D721Med (cell line): ENCODE results near the gene MAPT.

Source experiments
- DNase-seq: peaks from one replicate; pipeline ENCODE4 v3.0.0; 2011; ENCODE audit warnings: low spot score; ENCODE audit not compliant: insufficient read length
- FAIRE-seq: peaks from 2 replicates; lab custom pipeline; 2011; peaks lifted over from hg19 to GRCh38; lab: Jason Lieb, UNC
- TF ChIP-seq, protein P1 (sequence below): IDR thresholded peaks from 2 replicates; pipeline ENCODE4 v1.5.1; 2012; ENCODE audit warnings: mild to moderate bottlenecking, control low read depth; ENCODE audit not compliant: insufficient read depth; ENCODE audit errors: missing control alignments

MAPT gene

DNA sequence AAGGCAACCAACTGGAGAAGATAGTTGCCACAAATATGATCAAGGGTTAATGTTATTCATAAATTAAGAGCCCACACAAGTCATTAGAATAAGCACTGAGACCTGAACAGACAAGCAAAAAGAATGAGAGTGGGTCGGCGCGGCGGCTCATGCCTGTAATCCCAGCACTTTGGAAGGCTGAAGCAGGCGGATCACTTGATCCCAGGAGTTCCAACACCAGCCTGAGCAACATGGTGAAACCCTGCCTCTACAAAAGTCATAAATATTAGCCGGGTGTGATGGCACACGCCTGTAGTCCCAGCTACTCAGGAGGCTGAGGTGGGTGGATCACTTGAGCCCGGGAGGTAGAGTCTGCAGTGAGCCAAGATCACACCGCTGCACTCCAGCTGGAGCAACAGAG, 64.0 kb downstream of the MAPT start:
- DNase-seq: no peak
- TF ChIP-seq, protein P1, sequence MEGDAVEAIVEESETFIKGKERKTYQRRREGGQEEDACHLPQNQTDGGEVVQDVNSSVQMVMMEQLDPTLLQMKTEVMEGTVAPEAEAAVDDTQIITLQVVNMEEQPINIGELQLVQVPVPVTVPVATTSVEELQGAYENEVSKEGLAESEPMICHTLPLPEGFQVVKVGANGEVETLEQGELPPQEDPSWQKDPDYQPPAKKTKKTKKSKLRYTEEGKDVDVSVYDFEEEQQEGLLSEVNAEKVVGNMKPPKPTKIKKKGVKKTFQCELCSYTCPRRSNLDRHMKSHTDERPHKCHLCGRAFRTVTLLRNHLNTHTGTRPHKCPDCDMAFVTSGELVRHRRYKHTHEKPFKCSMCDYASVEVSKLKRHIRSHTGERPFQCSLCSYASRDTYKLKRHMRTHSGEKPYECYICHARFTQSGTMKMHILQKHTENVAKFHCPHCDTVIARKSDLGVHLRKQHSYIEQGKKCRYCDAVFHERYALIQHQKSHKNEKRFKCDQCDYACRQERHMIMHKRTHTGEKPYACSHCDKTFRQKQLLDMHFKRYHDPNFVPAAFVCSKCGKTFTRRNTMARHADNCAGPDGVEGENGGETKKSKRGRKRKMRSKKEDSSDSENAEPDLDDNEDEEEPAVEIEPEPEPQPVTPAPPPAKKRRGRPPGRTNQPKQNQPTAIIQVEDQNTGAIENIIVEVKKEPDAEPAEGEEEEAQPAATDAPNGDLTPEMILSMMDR: no peak
- no peak for FAIRE-seq

DNA sequence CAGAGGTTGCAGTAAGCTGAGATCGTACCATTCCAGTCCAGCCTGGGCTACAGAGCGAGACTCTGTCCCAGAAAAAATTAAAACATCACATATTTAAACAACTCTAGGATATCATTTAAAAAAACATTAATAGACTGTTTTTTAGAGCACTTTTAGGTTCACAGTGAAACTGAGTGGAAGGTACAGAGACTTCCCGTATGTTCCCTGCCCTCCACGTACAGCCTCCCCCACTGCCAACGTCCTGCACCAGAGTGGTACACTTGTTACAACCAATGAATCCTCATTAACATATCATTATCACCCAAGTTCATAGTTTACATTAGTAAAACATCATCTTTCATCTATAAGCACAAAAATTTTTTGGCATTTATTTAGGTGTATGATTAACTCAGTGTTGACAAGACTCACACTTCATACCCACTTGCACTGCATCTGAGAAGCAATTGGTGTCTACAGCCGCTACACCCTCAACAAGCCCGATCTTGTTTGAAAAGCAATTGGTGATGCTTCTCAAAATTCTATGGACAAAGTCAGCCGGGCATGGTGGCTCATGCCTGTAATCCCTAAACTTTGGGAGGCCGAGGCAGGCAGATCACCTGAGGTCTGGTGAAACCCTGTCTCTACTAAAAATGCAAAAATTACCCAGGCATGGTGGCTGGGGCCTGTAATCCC, 64.8 kb downstream of the MAPT start:
- FAIRE-seq (no peak), DNase-seq (no peak)
- TF ChIP-seq, protein P1: no peak

DNA sequence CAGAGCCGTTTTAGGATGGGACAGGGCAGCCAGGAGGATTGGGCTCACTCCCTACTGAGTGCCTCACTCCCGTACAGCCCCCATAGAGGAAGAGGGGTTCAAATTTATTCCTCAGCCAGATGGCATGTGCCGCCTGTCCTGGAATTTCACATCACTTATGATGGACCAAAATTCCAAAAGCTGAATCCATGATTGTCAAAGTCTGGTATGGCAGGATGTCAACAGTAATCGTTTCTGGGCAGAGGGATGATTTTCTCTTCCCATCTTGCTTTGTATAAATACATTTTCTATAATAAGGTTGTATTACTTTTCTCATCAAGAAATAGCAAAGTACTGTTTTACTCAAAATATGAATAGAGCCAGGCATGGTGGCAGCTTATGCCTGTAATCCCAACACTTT, 66.0 kb downstream of the MAPT start:
- TF ChIP-seq, protein P1: no peak
- FAIRE-seq (no peak), DNase-seq (no peak)

DNA sequence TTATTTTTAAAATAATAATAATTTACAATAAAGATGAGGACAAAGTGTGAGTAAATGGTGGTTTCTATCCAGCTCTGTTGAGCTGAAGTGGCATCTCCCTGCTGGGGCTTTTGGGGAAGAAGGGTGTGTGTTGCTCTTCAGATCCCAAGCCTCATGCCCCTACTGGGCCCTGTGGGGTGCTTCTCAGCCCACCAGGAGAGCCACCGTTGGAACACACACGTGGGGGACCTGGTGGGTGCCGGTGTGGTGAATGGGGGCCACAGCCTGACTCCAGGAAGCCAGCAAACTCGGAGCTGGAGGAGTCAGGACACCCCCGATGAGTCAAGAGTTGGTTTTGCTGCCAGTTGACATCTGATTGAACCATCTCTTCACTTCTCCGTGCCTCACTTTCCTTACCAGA, 66.9 kb downstream of the MAPT start:
- TF ChIP-seq, protein P1: no peak
- DNase-seq (no peak), FAIRE-seq (no peak)

DNA sequence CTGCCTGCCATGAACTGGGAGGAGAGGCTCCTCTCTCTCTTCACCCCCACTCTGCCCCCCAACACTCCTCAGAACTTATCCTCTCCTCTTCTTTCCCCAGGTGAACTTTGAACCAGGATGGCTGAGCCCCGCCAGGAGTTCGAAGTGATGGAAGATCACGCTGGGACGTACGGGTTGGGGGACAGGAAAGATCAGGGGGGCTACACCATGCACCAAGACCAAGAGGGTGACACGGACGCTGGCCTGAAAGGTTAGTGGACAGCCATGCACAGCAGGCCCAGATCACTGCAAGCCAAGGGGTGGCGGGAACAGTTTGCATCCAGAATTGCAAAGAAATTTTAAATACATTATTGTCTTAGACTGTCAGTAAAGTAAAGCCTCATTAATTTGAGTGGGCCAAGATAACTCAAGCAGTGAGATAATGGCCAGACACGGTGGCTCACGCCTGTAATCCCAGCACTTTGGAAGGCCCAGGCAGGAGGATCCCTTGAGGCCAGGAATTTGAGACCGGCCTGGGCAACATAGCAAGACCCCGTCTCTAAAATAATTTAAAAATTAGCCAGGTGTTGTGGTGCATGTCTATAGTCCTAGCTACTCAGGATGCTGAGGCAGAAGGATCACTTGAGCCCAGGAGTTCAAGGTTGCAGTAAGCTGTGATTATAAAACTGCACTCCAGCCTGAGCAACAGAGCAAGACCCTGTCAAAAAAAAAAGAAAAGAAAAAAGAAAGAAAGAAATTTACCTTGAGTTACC, 68.0 kb downstream of the MAPT start:
- FAIRE-seq (no peak), DNase-seq (no peak)
- TF ChIP-seq, protein P1: no peak

DNA sequence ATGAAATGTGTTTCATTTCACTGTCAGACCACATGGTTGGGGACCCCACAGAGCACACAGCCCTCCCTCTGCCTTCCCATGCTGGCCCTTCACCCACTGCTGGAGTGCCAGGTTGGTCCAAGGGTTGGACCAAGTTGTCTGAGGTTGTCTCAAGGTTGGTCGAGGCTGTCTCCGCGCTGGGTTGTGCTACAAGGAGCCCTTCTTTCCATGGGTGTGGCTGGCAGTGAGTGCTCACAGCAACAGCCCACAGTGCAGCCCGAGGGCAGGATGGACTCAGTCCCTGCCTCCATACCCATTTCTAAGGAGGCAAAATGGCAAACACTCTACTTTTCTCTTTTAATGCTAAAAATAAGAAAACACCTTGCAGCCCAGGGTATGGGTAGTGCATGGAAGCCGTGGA, 68.9 kb downstream of the MAPT start:
- TF ChIP-seq, protein P1: no peak
- FAIRE-seq (no peak), DNase-seq (no peak)

DNA sequence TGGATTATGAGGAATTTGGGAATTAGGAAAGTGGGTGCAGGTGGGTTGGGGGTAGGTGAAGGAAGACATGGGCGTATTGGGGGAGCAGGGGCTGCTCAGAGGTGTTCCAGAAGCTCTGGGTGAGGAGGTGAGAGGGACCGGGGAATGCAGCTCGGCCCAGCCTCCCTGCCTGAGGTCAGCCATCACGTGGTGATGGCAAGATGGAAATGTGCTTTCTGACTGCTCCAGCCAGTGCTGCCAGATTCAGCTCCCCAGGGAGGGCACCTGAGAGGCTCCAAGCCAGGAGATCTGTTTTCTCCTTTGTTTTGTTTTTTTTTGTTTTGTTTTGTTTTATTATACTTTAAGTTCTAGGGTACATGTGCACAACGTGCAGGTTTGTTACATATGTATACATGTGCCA, 69.5 kb downstream of the MAPT start:
- no peak for DNase-seq
- TF ChIP-seq, protein P1: no peak
- FAIRE-seq: no peak
